H1 (cell line): ENCODE data around the gene MAD2L1. TPM values are rescaled to one million over a fixed set of nuclear protein-coding genes. Genes with fewer than 3 reads are reported as not detected.

Experiments
- CTCF ChIA-PET: fragments of 300-600 bp; sonication (Branson Sonifier 250); formaldehyde crosslinking; loops from one replicate; lab custom pipeline; 2021; ENCODE audit not compliant: partially characterized antibody; lab: Charles Lee
- POLR2A ChIA-PET: fragments of 300-600 bp; sonication (Branson Sonifier 250); formaldehyde crosslinking; loops from one replicate; lab custom pipeline; 2021; ENCODE audit warnings: inconsistent platforms; ENCODE audit not compliant: partially characterized antibody; lab: Charles Lee
- DNase-seq, 2 experiments: peaks; one replicate each; pipeline versions ENCODE4 v3.0.0 to v3.0.0-alpha.2; 2010 to 2022; ENCODE audit warnings: low spot score in 2 of 2, low read depth in 1 of 2, mixed read lengths in 1 of 2
- FAIRE-seq: peaks from 2 replicates; lab custom pipeline; 2011; peaks lifted over from hg19 to GRCh38; lab: Jason Lieb, UNC
- H2AFZ ChIP-seq: 2 replicates; pipeline ENCODE4 v1.8.1; 2012; ENCODE audit warnings: low read length, inconsistent platforms
- H2AK5ac ChIP-seq: 2 replicates; pipeline ENCODE4 v1.6.1; 2013; ENCODE audit warnings: low read depth, low read length
- H2BK120ac ChIP-seq: replicated peaks from 2 replicates; pipeline ENCODE3; 2013; ENCODE audit warnings: low read depth, low read length, inconsistent platforms
- H2BK12ac ChIP-seq: 2 replicates; pipeline ENCODE4 v1.6.1; 2013; ENCODE audit warnings: low read depth, low read length
- H2BK15ac ChIP-seq: 2 replicates; pipeline ENCODE4 v1.6.1; 2013; ENCODE audit warnings: low read length
- H2BK20ac ChIP-seq: 2 replicates; pipeline ENCODE4 v1.6.1; 2013; ENCODE audit warnings: low read length
- H2BK5ac ChIP-seq: 2 replicates; pipeline ENCODE4 v1.6.1; 2013; ENCODE audit warnings: low read depth, low read length
- H3K14ac ChIP-seq: 2 replicates; pipeline ENCODE4 v1.6.1; 2013; ENCODE audit warnings: inconsistent platforms; ENCODE audit not compliant: insufficient read length
- H3K18ac ChIP-seq: 2 replicates; pipeline ENCODE4 v1.6.1; 2013; ENCODE audit warnings: low read length; ENCODE audit errors: extremely low read depth
- H3K23ac ChIP-seq: 2 replicates; pipeline ENCODE4 v1.6.1; 2013; ENCODE audit warnings: inconsistent platforms; ENCODE audit not compliant: insufficient read length
- H3K23me2 ChIP-seq: 2 replicates; pipeline ENCODE4 v1.6.1; 2013; ENCODE audit warnings: low read depth, low read length
- H3K27ac ChIP-seq: 2 replicates; pipeline ENCODE4 v1.6.1; 2011; ENCODE audit warnings: low read depth, low read length, inconsistent platforms
- H3K27me3 ChIP-seq, 4 experiments: replicated peaks in 1 of 4; 1 replicate in 1 of 4; 2 replicates in 3 of 4; pipeline versions ENCODE4 v1.6.1 to v1.8.1; 2011 to 2013; ENCODE audit warnings: low read length in 3 of 4, mild to moderate bottlenecking in 3 of 4, inconsistent platforms in 2 of 4, mixed read lengths in 2 of 4, moderate library complexity in 1 of 4; ENCODE audit not compliant: control insufficient read depth in 3 of 4, insufficient read depth in 3 of 4; ENCODE audit errors: extremely low read depth in 1 of 4
- H3K36me3 ChIP-seq, 4 experiments: 2 replicates each; pipeline versions ENCODE4 v1.6.1 to v1.8.1; 2011 to 2013; ENCODE audit warnings: mild to moderate bottlenecking in 4 of 4, low read length in 3 of 4, moderate library complexity in 2 of 4, control low read depth in 1 of 4, inconsistent platforms in 1 of 4; ENCODE audit not compliant: insufficient read depth in 4 of 4, control insufficient read depth in 2 of 4
- H3K4ac ChIP-seq: replicated peaks from 2 replicates; pipeline ENCODE3; 2013; ENCODE audit warnings: low read length, low read depth, mixed read lengths, inconsistent platforms; ENCODE audit not compliant: insufficient read length
- H3K4me1 ChIP-seq, 4 experiments: replicated peaks in 1 of 4; 1 replicate in 1 of 4; 2 replicates in 3 of 4; pipeline versions ENCODE4 v1.6.1 to v1.8.1; 2011 to 2013; ENCODE audit warnings: low read length in 3 of 4, inconsistent platforms in 2 of 4, mixed read lengths in 1 of 4; ENCODE audit not compliant: insufficient read depth in 4 of 4, control insufficient read depth in 3 of 4
- H3K4me2 ChIP-seq, 2 experiments: 2 replicates each; pipeline versions ENCODE4 v1.6.1 to v1.8.1; 2011 to 2013; ENCODE audit warnings: low read depth in 2 of 2, low read length in 2 of 2, control low read depth in 1 of 2, inconsistent platforms in 1 of 2, mild to moderate bottlenecking in 1 of 2; ENCODE audit not compliant: insufficient read depth in 1 of 2
- H3K4me3 ChIP-seq, 4 experiments: fragments of 200-600, 300-600 bp in 1 of 4; sonication (generic), shearing (Covaris generic), sonication (Bioruptor Twin) in 1 of 4; 2 replicates each; pipeline versions ENCODE4 v1.5.1 to v1.8.1; 2011 to 2016; ENCODE audit warnings: low read length in 4 of 4, low read depth in 3 of 4, control low read depth in 2 of 4, inconsistent platforms in 2 of 4, mild to moderate bottlenecking in 2 of 4, mixed read lengths in 1 of 4, moderate library complexity in 1 of 4; ENCODE audit not compliant: insufficient read depth in 2 of 4; ENCODE audit errors: extremely low read depth in 1 of 4
- H3K56ac ChIP-seq: replicated peaks from 2 replicates; pipeline ENCODE3; 2013; ENCODE audit warnings: low read depth, mild to moderate bottlenecking, mixed read lengths, low read length, inconsistent platforms; ENCODE audit not compliant: insufficient read length
- H3K79me1 ChIP-seq: 2 replicates; pipeline ENCODE4 v1.6.1; 2013; ENCODE audit warnings: low read depth, low read length, control low read depth
- H3K79me2 ChIP-seq, 2 experiments: 2 replicates each; pipeline versions ENCODE4 v1.6.1 to v1.8.1; 2012 to 2013; ENCODE audit warnings: low read length in 2 of 2, mild to moderate bottlenecking in 2 of 2, inconsistent platforms in 1 of 2; ENCODE audit not compliant: insufficient read depth in 2 of 2, control insufficient read depth in 1 of 2
- H3K9ac ChIP-seq, 4 experiments: replicated peaks in 1 of 4; 1 replicate in 1 of 4; 2 replicates in 3 of 4; pipeline versions ENCODE4 v1.6.1 to v1.8.1; 2011 to 2013; ENCODE audit warnings: low read depth in 3 of 4, low read length in 3 of 4, control low read depth in 2 of 4, mild to moderate bottlenecking in 2 of 4, moderate library complexity in 2 of 4, inconsistent platforms in 1 of 4; ENCODE audit errors: extremely low read depth in 1 of 4
- H3K9me3 ChIP-seq, 2 experiments: 2 replicates each; pipeline versions ENCODE4 v1.6.1 to v1.8.1; 2012 to 2013; ENCODE audit warnings: mild to moderate bottlenecking in 2 of 2, moderate library complexity in 2 of 2, control low read depth in 1 of 2, inconsistent platforms in 1 of 2, low read depth in 1 of 2, low read length in 1 of 2, mixed read lengths in 1 of 2; ENCODE audit not compliant: insufficient read depth in 2 of 2
- H4K20me1 ChIP-seq, 2 experiments: replicated peaks in 1 of 2; 2 replicates each; pipeline versions ENCODE3 to v1.8.1; 2011 to 2013; ENCODE audit warnings: inconsistent platforms in 2 of 2, low read length in 2 of 2, mild to moderate bottlenecking in 1 of 2; ENCODE audit not compliant: insufficient read depth in 2 of 2, control insufficient read depth in 1 of 2
- H4K5ac ChIP-seq: 2 replicates; pipeline ENCODE4 v1.6.1; 2013; ENCODE audit warnings: low read length, low read depth, mixed read lengths, inconsistent platforms; ENCODE audit not compliant: insufficient read length
- H4K8ac ChIP-seq: 2 replicates; pipeline ENCODE4 v1.8.0; 2013; ENCODE audit warnings: mild to moderate bottlenecking, moderate library complexity, low read length, inconsistent platforms; ENCODE audit not compliant: insufficient read depth; ENCODE audit errors: extremely low read depth
- H4K91ac ChIP-seq: replicated peaks from 2 replicates; pipeline ENCODE3; 2013; ENCODE audit warnings: low read length, mixed read lengths, inconsistent platforms; ENCODE audit not compliant: insufficient read length
- CBX8 ChIP-seq: fragments of 300-800, 300-1000 bp; sonication (generic); IDR thresholded peaks from 2 replicates; pipeline ENCODE4 v1.7.1; 2016; ENCODE audit warnings: low read depth, low read length, borderline replicate concordance
- CHD1 ChIP-seq: IDR thresholded peaks from 2 replicates; pipeline ENCODE4 v1.6.1; 2012; ENCODE audit warnings: low read depth, low read length, improper control_type of control experiment
- EGR1 ChIP-seq: IDR thresholded peaks from 2 replicates; pipeline ENCODE4 v1.6.1; 2011; ENCODE audit warnings: low read depth, low read length, borderline replicate concordance
- JUN ChIP-seq: IDR thresholded peaks from 2 replicates; pipeline ENCODE4 v1.6.1; 2011; ENCODE audit warnings: low read depth, mild to moderate bottlenecking, improper control_type of control experiment, low read length
- RFX5 ChIP-seq: IDR thresholded peaks from 2 replicates; pipeline ENCODE4 v1.6.1; 2011; ENCODE audit warnings: low read depth, low read length, improper control_type of control experiment, borderline replicate concordance
- TCF12 ChIP-seq: IDR thresholded peaks from 2 replicates; pipeline ENCODE4 v1.6.1; 2011; ENCODE audit warnings: low read depth, mild to moderate bottlenecking, low read length
- polyA plus RNA-seq, 7 experiments: library from polyadenylated mRNA; depleted of rRNA in 3 of 7; stranded (reverse) in 5 of 7; unstranded in 2 of 7; fragments of >200 nt in 5 of 7; fragments of 200-250 nt in 2 of 7; gene quantifications; 1 replicate in 5 of 7; 2 replicates in 1 of 7; 4 replicates in 1 of 7; pipeline versions ENCODE4 v1.2.1 to v1.2.3, GENCODE V29; 2011 to 2013; ENCODE audit warnings: missing spikeins in 2 of 7, mixed read lengths in 2 of 7
- total RNA-seq: library from RNA; stranded (reverse); fragmentation: NEBNext Ultra II Directional; extraction: Animal tissue kit (Norgen Biotek cat#: 25700); gene quantifications from 2 replicates; pipeline ENCODE4 v1.2.1, GENCODE V29; 2021

MAD2L1 gene
- total and polyA plus RNA-seq, 2 of the 8 experiments (the other 6 are each of a cell fraction or from before 2014, with no cell fraction given) = 51.1 to 88.1 TPM

GRCh38 chr4:120084327-120084726, 17.7 kb upstream of the MAD2L1 start:
- Histone ChIP-seq H3K4me2 (no peak overlapping the region), H3K27ac (no peak overlapping the region), H2BK12ac (no peak overlapping the region), H2AFZ (no peak overlapping the region), H3K4me3 (no peak overlapping the region), H3K27me3 (no peaks in the 10 kb centered on the region), H3K79me1 (no peaks in the 10 kb centered on the region), H3K9me3 (peaks cover 0 to 2% of the 10 kb centered on the region in 2 experiments; a peak in 1 of 4 replicates), H3K4me1 (peaks cover 0 to 3% (median 0%) of the 10 kb centered on the region in 4 experiments; a peak in 3 of 7 replicates), H3K9ac (no peak overlapping the region), H2BK5ac (no peak overlapping the region), H2BK120ac (no peak overlapping the region), H3K36me3 (no peaks in the 10 kb centered on the region), H3K18ac (no peak overlapping the region), H3K14ac (no peak overlapping the region), H4K20me1 (no peaks in the 10 kb centered on the region), H3K23ac (no peak overlapping the region), H4K5ac (no peak overlapping the region), H2BK15ac (no peak overlapping the region), H2BK20ac (no peak overlapping the region), H3K23me2 (no peaks in the 10 kb centered on the region; the same call in 1 of the 2 replicates), H4K91ac (no peak overlapping the region), H2AK5ac (no peak overlapping the region), H3K56ac (no peak overlapping the region), H3K4ac (no peak overlapping the region), H3K79me2 (no peaks in the 10 kb centered on the region), H4K8ac (no peak overlapping the region)
- DNase-seq = no peak
- ChIA-PET CTCF (no interaction called here), POLR2A (no interaction called here)
- TF ChIP-seq CHD1 (no peak), EGR1 (no peak), TCF12 (no peak), CBX8 (no peak), RFX5 (no peak), JUN (no peak)
- no peak for FAIRE-seq
